GM06990 (cell line): ENCODE measurements around the gene MRPL36.

ENCODE experiments used
- DNase-seq: peaks from one replicate; pipeline ENCODE4 v3.0.0-alpha.2; 2011; ENCODE audit not compliant: insufficient read length; ENCODE audit errors: extremely low read depth
- H3K27me3 ChIP-seq: replicated peaks from 2 replicates; pipeline ENCODE4 v1.6.0; 2011; ENCODE audit warnings: low read length; ENCODE audit not compliant: control insufficient read depth, insufficient read depth
- H3K36me3 ChIP-seq: 2 replicates; pipeline ENCODE4 v1.5.1; 2011; ENCODE audit warnings: low read length; ENCODE audit not compliant: control insufficient read depth, insufficient read depth
- H3K4me3 ChIP-seq: replicated peaks from 2 replicates; pipeline ENCODE4 v1.5.1; 2011; ENCODE audit warnings: low read depth, mild to moderate bottlenecking, control low read depth, low read length
- TF ChIP-seq, protein P1 (sequence below): IDR thresholded peaks from 2 replicates; pipeline ENCODE4 v1.5.1; 2011; ENCODE audit warnings: low read length, control low read depth, mild to moderate bottlenecking, inconsistent platforms; ENCODE audit not compliant: insufficient read depth, poor library complexity, severe bottlenecking

Gene MRPL36

DNA sequence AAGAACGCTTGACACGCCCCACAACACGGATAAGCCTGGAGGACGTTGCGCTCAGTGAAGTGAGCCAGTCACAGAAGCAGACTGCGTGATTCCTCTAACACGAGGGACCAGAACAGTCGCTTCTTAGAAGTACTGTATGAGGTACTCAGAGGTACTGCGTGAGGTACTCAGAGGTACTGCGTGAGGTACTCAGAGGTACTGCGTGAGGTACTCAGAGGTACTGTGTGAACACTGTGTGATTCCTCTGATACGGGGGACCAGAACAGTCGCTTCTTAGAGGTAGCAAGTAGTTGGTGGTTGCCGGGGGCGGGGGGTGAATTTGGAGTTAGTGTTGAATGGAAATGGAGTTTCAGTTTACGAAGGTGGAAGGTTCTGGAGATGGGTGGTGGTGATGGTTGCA lies 7.3 kb upstream of the MRPL36 start:
- H3K36me3 ChIP-seq: peaks cover 41% of the 10 kb centered on the region
- H3K4me3 ChIP-seq: no peak overlapping the region
- DNase-seq: no peak
- TF ChIP-seq, protein P1, sequence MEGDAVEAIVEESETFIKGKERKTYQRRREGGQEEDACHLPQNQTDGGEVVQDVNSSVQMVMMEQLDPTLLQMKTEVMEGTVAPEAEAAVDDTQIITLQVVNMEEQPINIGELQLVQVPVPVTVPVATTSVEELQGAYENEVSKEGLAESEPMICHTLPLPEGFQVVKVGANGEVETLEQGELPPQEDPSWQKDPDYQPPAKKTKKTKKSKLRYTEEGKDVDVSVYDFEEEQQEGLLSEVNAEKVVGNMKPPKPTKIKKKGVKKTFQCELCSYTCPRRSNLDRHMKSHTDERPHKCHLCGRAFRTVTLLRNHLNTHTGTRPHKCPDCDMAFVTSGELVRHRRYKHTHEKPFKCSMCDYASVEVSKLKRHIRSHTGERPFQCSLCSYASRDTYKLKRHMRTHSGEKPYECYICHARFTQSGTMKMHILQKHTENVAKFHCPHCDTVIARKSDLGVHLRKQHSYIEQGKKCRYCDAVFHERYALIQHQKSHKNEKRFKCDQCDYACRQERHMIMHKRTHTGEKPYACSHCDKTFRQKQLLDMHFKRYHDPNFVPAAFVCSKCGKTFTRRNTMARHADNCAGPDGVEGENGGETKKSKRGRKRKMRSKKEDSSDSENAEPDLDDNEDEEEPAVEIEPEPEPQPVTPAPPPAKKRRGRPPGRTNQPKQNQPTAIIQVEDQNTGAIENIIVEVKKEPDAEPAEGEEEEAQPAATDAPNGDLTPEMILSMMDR: no peak
- H3K27me3 ChIP-seq: no peaks in the 10 kb centered on the region

DNA sequence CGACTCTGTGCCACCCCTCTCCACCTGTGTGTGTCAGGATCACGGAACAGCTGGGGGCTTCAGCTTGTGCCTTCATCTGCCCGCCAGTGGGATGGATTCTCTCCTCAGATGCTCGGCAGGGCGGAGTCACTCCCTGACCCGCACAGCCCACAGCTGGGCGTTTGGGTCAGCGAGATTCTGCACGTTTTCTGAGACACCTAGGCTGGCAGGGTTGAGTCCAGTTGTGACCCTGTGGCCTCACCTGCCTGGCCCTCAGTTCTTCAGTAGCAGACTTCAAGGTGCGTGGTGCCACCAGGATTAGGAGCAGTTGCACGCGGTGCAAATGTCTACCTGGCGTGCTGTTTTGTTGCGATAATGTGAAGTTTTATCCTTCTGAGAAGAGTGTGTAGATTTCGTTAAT lies 6.6 kb upstream of the MRPL36 start:
- Histone ChIP-seq H3K27me3 (no peaks in the 10 kb centered on the region), H3K36me3 (peaks cover 41% of the 10 kb centered on the region), H3K4me3 (no peak overlapping the region)
- TF ChIP-seq, protein P1: no peak
- no peak for DNase-seq

DNA sequence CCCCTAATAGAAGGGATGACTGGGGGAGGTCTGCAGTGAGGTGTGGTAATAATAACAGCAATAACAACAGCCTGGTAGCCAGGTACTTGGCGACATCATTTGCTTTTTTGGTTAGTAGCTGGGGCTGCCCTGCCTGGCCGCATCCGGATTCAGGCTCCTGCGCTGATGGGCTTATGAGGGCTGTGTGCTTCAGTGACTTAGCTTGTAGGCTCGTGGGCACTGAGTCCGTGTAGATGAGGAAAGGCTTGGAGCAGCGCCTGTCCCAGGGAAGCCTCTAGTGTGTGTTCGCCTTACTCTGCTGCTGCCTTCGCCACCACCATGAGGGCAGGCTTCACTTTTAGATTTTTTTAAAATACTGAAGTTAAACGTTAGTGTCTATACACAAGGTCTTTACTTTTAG lies 6.1 kb upstream of the MRPL36 start:
- no peak overlapping the region for H3K4me3 ChIP-seq
- peaks cover 41% of the 10 kb centered on the region for H3K36me3 ChIP-seq
- TF ChIP-seq, protein P1: no peak
- H3K27me3 ChIP-seq: no peaks in the 10 kb centered on the region
- no peak for DNase-seq

DNA sequence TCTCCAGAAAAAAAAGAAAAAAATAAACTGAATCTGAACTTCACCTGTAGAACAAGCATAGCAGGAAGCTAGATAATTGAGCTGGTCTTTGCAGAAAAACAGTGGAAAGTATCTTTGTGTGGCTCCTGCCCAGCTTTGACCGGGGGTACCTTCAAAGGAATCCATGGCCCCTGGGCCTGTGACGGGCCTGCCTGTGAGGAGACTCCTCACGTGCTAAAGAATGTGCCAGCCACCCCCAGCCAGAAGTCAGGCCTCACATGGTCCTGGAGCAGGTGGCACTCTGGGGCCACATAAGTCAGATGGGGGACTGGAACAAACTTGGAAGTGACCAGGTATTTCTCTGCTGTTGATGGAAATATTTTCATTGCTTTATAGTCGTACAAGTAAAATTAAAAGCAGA lies 5.7 kb upstream of the MRPL36 start:
- TF ChIP-seq, protein P1: no peak
- H3K4me3 ChIP-seq: no peak overlapping the region
- no peaks in the 10 kb centered on the region for H3K27me3 ChIP-seq
- DNase-seq: no peak
- peaks cover 41% of the 10 kb centered on the region for H3K36me3 ChIP-seq

DNA sequence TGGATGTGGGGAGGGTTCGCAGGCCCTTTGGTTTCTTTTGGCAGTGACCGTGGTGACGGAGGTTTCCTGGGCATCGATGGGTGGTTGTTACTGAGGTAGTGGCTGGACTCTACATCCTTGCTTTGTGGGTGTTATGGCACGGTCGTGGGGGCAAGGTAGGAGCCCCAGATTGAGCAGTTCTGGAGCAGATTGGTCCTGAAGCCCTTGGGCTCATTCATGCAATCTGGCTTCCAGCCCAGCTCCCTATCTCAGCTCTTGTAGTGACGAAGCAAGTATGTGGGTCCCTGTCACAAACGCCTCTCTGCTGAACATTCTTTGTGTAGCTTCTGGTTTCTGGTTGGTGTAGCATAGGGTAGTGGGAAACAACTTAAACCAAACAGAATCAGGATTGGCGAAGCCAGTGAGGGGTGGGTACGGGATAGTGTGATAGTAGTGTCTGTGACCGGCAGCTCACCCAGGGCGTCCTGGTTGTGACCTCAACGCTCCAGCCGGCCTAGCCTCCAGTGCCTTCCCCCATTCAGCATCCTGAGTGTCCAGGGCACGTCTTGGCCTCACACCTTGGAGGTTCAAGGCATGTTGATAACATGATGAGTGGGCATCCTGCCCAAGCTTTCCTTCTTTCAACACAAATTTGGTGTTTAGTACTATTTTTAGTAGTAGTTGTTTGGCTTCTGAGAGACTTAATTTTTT lies 4.5 kb upstream of the MRPL36 start:
- no peak for DNase-seq
- Histone ChIP-seq H3K4me3 (no peak overlapping the region), H3K27me3 (no peaks in the 10 kb centered on the region), H3K36me3 (peaks cover 34% of the 10 kb centered on the region)
- TF ChIP-seq, protein P1: no peak

DNA sequence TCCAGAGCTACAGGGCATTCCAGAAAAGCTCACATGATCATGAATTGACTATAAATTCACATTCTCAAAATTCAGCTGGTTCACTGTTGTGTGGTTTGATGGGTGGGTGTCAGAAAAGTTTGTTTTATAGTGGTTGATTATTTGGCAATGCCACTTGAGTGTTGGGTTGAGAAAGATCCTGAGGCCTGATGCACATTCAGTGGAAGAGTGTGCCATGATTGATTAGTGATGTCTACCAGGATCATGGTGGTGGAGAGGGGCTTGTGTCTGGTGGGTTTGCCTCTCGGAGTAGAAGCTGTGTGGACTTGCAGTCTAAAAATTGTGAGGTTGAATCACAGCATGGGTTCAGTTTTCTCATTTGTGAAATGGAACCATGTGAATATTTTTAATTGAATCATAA lies 3.6 kb upstream of the MRPL36 start:
- H3K36me3 ChIP-seq: peaks cover 32% of the 10 kb centered on the region
- no peak overlapping the region for H3K4me3 ChIP-seq
- TF ChIP-seq, protein P1: no peak
- no peak for DNase-seq
- H3K27me3 ChIP-seq: no peaks in the 10 kb centered on the region
